AML-193 (cell line): ENCODE data around the gene SPATA46.

Experiments used
- DNase-seq, 2 experiments: peaks; one replicate each; lab custom pipeline; 2025; lab: John Stamatoyannopoulos, UW

SPATA46 gene

DNA sequence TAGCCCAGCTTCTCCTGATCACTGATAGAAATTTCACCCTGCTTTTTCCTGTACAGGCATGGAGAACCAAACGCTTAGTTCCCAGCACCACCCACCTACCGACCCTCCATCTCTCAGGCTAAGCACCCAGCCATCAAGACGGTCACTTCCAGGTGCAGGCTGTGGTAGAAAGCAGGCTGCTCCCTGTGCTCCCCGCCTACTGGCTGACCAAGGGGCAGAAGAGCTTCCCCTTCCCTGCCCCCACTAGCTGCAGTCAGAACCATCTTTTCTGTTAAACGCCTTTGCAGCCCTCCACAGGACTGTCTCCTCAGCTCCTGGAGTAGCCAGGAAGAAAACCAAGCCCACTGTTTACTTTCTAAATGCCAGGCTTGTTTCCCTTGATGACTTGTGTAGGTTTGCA lies 23.0 kb downstream of the SPATA46 start:
- DNase-seq, result no peak

DNA sequence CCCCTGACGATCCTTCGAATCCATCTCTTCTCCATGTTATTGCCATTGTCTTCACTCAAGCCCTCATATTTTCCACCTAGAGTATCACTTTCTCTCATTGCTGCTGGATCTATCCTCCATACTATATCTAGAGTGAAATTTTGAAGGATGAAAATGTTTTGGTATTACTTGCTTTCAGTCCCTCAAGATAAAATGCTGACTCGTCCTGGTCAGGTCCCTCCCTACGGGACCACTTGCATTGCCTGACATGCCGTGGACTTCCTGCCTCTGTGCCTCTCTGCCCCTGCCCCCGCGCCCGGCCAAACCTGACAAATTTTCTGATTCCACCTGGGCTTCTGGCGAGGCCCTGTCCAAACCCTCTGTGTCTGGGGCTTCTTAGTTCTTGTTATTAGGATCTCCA lies 23.6 kb downstream of the SPATA46 start:
- no peak for DNase-seq

DNA sequence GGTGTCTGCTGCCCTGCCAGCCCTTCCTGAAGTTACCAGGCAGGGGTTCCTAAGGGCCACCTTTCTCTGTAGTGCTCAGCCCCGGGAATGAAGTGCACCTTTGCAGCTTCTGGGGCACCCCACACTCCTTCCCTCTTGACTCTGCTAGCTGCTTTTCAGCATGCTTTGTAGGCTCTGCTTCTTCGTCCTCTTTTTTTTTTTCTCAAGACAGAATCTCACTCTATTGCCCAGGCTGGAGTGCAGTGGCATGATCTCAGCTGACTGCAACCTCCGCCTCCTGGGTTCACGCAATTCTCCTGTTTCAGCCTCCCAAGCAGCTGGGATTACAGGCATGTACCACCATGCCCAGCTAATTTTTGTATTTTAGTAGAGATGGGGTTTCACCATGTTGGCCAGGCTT lies 24.8 kb downstream of the SPATA46 start:
- DNase-seq, result peak in 1 of 2 experiments; percentile 27

DNA sequence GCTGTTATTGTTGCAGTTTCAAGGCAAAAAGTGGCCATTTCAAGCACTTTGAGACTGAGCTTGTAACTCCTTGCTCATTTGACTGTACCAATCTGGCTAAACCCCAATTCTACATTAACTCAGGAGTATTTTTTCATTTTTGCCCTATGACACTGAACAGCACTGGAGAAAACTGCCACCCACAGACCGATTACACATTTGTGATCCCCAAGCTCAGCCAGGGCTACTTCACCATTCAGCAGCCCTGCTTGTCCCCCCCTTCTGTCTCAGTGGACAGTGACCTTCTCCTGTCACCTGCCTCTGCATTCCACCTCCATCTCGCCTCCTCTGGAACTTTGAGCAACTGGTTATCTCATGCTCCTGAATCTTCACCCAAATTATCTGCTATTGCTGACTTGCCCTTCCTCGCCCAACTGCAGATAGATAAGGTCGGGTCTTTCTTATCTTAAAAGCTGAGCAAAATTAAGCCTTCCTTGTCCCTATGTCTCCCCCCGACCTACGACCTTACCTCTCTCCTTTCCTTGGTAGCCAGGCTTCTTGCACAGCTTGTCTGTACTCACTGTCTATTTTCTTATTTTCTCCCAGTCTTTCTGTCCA lies 25.3 kb downstream of the SPATA46 start:
- no peak for DNase-seq

DNA sequence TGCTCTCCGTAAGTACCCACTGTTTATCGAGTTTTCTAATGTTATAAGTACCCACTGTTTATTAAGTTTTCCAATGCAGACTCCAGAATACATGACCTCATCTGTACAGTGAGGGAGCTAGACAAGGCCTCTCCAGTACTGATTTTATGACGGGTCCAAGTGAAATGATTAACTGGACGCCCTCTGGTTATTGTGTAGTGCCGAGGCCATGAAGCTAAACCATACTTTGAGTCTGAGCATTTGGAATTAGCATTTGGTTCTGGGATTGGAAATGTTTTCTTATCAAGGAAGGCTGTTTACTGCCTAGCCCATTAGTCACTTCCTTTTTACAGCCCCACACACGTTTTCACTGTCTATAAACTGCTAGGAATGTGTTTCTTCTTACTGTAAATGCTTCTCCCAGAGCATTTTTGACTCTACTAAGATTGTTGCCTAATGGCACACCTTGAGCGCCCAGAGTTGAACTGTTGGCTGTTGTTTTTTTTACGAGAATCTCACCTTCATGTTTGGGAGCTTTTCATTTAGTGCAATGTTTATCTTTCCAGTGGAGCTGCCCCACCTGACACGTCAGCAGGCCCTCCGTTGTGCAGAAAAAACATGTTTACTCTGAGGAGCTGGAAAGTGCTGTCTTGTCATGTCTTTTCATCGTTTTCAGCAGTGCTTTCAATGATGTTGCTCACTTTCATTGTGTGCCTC lies 26.9 kb downstream of the SPATA46 start:
- no peak for DNase-seq

DNA sequence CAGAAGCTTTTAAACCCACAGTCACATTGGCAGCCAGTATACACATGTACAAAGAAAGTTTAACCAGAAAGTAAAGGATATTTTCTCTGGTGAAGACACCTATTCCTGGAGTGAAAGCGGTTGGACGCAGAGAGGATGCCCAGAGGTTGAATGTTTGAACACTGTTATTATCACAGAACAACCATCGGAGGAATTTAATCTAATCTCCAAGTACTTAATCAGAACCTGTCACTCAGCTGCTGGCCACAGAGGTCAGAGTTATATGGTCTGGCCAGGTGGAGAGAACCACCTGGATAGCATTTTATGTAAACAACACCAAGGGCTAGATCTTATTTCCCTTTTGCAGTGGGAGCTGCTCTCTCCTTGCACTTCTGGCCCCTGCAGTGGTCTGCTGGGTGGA lies 29.4 kb downstream of the SPATA46 start:
- no peak for DNase-seq

DNA sequence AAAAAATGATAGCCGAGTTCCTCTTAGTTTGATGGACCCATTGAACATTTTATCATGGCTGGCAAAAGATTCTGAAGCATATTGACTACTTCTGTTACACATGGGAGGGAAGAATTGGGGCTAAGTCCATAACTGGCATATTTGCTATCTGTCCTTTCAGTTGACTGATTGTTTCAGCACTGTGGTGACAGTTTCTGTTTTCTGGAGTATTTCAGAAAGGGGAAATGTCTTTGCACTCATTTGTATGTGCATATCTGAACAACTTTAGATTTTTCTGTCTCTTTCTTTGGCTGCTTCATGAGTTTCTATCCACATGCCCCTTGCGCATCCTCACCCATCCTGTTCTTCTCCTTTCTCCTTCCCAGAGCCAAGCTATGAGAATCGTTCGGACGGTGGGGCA lies 33.2 kb downstream of the SPATA46 start:
- DNase-seq, result no peak

DNA sequence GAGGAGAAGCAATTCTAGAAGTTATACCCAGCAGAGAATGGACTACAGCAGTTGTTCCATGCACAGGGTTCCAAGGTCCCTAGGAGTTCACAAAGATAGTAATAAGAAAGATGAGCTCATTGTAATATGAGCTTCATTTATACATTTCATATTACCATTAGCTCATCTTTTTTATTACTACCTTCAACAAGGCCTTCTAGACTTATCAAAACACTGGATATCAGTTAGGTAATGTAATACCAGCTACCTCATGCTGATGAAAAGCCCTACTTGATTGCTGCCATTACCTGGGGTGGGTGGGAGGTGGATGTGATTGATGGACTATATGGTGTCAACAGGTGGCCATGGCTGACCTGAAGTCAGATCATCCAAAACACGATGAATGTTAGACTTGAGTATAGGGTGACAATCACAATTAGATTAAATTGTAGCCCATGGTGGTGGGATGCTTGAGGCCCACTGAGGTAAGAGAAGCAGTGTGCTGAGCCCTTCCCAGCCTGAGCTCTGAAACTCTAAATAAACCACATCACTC lies 34.1 kb downstream of the SPATA46 start:
- no peak for DNase-seq

DNA sequence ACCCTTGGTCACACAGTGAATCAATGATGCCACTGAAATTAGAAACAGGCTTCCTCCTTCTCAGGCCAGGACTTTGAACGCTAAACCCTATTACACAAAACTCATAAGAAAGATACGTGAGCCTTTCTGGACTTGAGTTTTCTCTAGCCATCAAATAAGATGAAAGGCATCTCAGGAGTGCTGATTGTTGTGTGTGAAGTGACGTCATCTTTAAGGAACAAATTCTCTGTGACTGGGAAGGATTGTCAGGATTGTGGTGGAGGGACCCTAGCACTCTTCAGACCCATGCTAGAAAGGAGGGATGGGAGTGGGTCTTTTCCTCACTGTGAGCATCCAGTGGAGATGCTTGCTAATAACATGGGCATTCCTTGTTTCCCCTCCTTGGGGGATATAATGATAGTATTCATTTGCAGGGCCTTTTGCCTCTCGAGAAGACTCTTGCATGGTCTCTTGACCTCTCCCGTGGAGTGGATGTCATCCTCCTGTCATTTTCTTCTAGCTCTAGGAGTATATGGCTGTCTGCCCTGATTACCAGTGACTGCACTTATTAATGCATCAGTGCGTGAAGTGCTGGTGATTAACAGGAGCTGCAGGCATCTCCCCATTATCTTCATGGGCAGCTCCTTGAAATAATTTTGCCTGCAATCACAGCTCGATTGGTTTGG lies 39.9 kb downstream of the SPATA46 start:
- no peak for DNase-seq

DNA sequence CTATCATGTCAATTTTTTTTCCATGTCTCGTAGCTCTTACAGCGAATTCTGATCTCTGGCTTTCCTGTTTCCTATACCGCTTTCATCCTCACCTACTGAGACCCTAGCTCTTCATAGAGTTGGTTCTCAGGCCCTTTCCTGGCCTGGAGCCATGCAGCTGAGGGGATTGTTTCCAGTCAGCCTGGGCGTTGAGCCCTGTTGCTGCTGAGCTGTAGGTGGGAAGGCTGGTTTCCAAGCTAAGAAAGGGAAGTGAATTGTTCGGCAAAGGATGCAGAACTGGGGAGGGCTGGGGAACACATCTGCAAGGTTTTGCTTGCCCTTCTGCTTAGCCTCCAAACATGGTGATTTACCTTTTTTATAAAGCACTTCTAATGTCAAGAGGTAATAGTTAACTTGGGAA lies 41.5 kb downstream of the SPATA46 start:
- DNase-seq, result no peak

DNA sequence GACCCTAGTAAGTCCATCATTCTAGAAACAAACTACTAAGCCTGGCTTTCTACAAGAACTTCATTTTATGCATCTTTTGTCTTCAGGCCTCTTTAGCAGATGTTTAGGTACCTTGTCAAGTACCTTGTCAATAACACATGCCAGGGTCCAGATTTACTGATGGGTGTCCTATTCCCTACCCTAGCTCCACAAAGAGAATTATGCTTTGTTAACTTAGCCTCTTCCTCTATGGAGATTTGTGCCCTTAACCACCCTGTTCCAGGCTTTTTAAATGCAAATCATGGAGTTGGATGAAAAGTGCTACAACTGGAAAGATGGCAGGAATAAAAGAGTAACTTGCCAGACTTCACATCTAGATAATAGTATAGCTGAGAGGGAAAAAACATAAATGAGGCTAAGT lies 42.7 kb downstream of the SPATA46 start:
- no peak for DNase-seq

DNA sequence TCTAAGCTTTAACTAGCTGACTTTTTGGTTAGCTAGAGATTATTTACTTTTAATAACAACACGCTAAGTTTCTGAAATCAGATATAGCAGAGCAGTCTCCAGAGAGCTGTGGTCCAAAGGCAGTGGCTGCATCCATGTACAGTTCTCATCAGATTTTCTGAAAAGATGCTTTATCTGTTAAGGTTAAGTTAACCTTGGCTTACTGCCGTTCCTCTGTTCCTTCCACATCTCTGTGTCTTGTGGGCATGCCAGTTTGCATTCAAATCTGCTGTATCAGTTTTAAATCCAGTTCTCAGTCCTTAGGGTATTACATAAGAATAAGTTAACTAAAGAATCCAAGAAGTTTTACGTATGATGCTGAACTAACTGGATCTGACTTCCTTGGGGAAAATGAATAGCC lies 46.8 kb downstream of the SPATA46 start:
- no peak for DNase-seq

DNA sequence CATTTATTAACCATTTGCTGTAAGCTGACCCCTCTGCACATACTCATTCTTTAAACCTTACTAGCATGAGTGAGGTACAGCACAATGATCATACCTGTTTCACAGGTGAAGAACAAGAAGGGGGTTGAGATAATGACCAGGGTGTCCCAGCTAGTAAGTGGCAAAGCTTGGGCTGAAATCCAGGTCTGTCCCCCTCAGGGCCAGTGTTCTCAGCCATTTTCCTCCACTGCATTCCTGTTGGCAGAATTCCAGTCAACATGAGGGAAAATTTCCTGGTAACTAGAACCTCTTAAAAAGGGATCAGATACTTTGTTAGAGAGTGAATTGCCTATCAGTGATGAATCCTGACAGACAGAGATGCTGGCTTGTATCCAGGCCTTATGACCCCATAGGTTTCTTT lies 48.1 kb downstream of the SPATA46 start:
- DNase-seq, result no peak

DNA sequence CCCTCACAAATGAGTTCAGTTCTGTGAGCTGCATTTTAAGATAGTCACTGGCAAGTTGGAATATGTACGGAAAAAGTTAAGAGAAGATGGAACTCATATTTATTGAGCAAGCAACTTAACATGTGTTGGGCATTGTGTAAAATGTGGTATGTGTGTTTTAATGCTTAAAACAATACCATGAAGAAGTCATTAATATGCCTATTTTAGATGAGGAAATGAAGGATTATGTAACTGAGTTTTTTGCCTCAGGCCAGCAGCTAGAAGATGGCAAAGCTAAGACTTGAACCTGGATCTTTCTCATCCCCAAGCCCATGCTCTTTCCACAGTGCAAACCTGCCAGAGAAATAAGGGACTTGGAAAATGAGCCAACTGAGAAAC lies 48.9 kb downstream of the SPATA46 start:
- peak; percentile 84 to 87 for DNase-seq

DNA sequence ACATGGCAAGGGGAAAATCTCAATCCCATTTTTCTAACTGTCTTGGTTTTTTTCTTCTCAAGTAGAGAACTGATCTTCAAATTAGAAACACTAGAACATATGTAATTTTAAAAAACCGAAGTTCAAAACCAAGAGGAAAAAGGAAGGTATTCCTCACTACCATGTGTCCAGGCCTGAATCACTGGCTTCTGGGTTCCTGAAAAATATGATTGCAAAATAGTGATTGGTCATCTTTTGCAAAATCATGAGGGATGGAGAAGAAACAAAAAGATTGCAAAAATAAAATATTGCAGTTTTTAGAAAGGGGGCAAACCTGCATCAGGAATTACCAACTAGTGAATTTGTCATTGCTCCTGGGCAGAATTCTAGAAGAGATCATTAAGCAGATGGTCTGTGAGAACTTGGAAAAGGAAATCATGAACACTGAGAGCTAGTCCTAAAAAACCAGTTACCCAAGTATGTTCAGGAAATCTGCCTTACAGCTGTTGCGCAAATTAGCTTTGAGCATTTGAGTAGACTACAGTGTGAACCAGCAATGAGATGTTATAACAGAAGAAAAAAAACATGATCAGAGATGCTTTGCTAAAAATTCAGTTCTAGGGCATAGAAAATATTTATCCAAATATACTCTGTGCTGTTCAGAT lies 49.4 kb downstream of the SPATA46 start:
- DNase-seq, result peak; percentile 77 to 84

DNA sequence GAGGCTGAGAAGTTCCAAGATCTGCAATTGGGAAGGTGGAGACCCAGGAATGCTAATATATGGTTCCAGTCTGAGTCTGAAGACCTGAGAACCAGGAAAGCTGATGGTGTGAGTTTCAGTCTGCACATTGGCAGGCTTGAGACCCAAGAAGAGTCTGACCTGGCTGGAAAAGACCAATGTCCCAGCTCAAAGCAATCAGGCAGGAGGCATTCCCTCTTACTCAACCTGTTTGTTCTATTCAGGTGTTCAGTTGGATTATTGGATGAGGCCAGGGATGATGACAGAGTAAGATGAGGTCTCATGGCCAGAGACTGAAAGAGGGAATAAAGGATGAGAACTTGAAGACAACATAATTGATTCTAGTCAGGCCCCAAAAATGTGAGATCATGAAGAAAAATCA lies 50.1 kb downstream of the SPATA46 start:
- no peak for DNase-seq

DNA sequence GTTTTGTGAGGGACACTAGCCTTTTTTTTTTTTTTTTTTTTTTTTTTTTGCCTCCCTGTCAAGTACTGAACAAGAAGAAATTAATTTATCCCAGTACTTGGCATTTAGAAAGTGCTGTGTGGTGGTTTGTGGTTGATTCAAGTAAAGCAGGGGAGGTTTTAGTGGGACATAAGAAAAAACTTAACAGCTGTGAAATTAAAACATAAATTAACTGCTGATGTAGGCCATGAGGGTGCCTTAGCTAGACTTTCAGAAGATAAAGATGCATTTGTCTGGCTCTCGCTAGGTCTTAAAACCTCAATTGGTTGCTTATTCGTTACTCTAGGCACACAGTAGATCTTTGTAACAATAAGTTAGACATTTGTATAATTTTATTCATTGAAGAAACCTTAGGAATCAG lies 52.3 kb downstream of the SPATA46 start:
- no peak for DNase-seq
